IMR-90 (cell line): ENCODE results near the gene SORCS1. TPM values are rescaled to one million over a fixed set of nuclear protein-coding genes. Genes with fewer than 3 reads are reported as not detected.

Source experiments
- ATAC-seq: fragments of 200-7000 bp; cut with Tn5 transposase; 2 replicates; pipeline ENCODE4 v1.9.1; 2020; ENCODE audit warnings: low read depth, mild to moderate bottlenecking, moderate library complexity
- BruUV-seq: library from RNA; stranded (reverse); fragments of 400-500 nt; replicated peaks from 2 replicates; lab custom pipeline; 2021; lab: Mats Ljungman, UMichigan
- CTCF ChIA-PET: fragments of 300-600 bp; formaldehyde crosslinking; extraction: SDS; loops from one replicate; lab custom pipeline; 2021; ENCODE audit warnings: antibody characterized with exemption; lab: Yijun Ruan, JAX
- POLR2A ChIA-PET: fragments of 300-600 bp; sonication (Branson Sonifier 250); formaldehyde crosslinking; loops from one replicate; lab custom pipeline; 2022; ENCODE audit warnings: antibody characterized with exemption; ENCODE audit not compliant: unreplicated experiment; lab: Charles Lee
- DNase-seq: peaks from one replicate; pipeline ENCODE4 v3.0.0; 2013
- H2AFZ ChIP-seq: replicated peaks from 2 replicates; pipeline ENCODE3; 2013; ENCODE audit warnings: low read length, mild to moderate bottlenecking; ENCODE audit not compliant: poor library complexity
- H2AK5ac ChIP-seq: 2 replicates; pipeline ENCODE4 v1.6.1; 2013; ENCODE audit warnings: low read depth, low read length, inconsistent platforms
- H2AK9ac ChIP-seq: replicated peaks from 2 replicates; pipeline ENCODE3; 2013; ENCODE audit warnings: mild to moderate bottlenecking, low read depth, low read length, moderate library complexity; ENCODE audit not compliant: poor library complexity
- H2BK120ac ChIP-seq: 2 replicates; pipeline ENCODE4 v1.6.1; 2013; ENCODE audit warnings: low read depth, low read length, inconsistent platforms
- H2BK15ac ChIP-seq: 3 replicates; pipeline ENCODE4 v1.6.1; 2013; ENCODE audit warnings: low read depth, low read length, inconsistent platforms
- H2BK20ac ChIP-seq: 2 replicates; pipeline ENCODE4 v1.6.1; 2013; ENCODE audit warnings: low read depth, mild to moderate bottlenecking, inconsistent platforms, low read length, moderate library complexity
- H2BK5ac ChIP-seq: 2 replicates; pipeline ENCODE4 v1.6.1; 2013; ENCODE audit warnings: mild to moderate bottlenecking, low read depth, low read length, inconsistent platforms; ENCODE audit not compliant: poor library complexity, severe bottlenecking
- H3K14ac ChIP-seq: replicated peaks from 2 replicates; pipeline ENCODE4 v1.6.1; 2013; ENCODE audit warnings: low read depth, low read length, inconsistent platforms
- H3K18ac ChIP-seq: 2 replicates; pipeline ENCODE4 v1.6.1; 2013; ENCODE audit warnings: low read depth, low read length, control low read depth
- H3K23ac ChIP-seq: 2 replicates; pipeline ENCODE4 v1.6.1; 2013; ENCODE audit warnings: low read depth, low read length, inconsistent platforms
- H3K27ac ChIP-seq: 2 replicates; pipeline ENCODE4 v1.5.1; 2013; ENCODE audit warnings: mild to moderate bottlenecking, control low read depth, low read length; ENCODE audit not compliant: insufficient read depth
- H3K27me3 ChIP-seq: 2 replicates; pipeline ENCODE4 v1.6.1; 2013; ENCODE audit warnings: low read length; ENCODE audit not compliant: control insufficient read depth, insufficient read depth
- H3K36me3 ChIP-seq: 2 replicates; pipeline ENCODE4 v1.6.1; 2013; ENCODE audit warnings: low read length, mixed read lengths; ENCODE audit not compliant: control insufficient read depth, insufficient read depth
- H3K4ac ChIP-seq: 2 replicates; pipeline ENCODE4 v1.6.1; 2013; ENCODE audit warnings: low read depth, low read length, inconsistent platforms
- H3K4me1 ChIP-seq: 2 replicates; pipeline ENCODE4 v1.6.1; 2013; ENCODE audit warnings: low read length, mixed read lengths; ENCODE audit not compliant: control insufficient read depth, insufficient read depth
- H3K4me2 ChIP-seq: 2 replicates; pipeline ENCODE4 v1.6.1; 2013; ENCODE audit warnings: low read depth, mild to moderate bottlenecking, control low read depth, low read length, moderate library complexity
- H3K4me3 ChIP-seq: 2 replicates; pipeline ENCODE4 v1.5.1; 2013; ENCODE audit warnings: low read depth, mild to moderate bottlenecking, control low read depth, low read length, moderate library complexity; ENCODE audit not compliant: insufficient read depth
- H3K56ac ChIP-seq: 2 replicates; pipeline ENCODE4 v1.6.1; 2013; ENCODE audit warnings: low read length, inconsistent platforms; ENCODE audit not compliant: insufficient read depth; ENCODE audit errors: extremely low read depth
- H3K79me1 ChIP-seq, 2 experiments: 2 replicates each; pipeline ENCODE4 v1.6.1; 2013; ENCODE audit warnings: low read length in 2 of 2, inconsistent platforms in 1 of 2, low read depth in 1 of 2
- H3K9ac ChIP-seq: 2 replicates; pipeline ENCODE4 v1.6.1; 2013; ENCODE audit warnings: low read depth, low read length, control low read depth
- H3K9me1 ChIP-seq: 2 replicates; pipeline ENCODE4 v1.6.1; 2013; ENCODE audit warnings: low read length, inconsistent platforms; ENCODE audit not compliant: insufficient read depth
- H3K9me3 ChIP-seq: 2 replicates; pipeline ENCODE4 v1.6.1; 2013; ENCODE audit warnings: low read length; ENCODE audit not compliant: control insufficient read depth, insufficient read depth
- H4K20me1 ChIP-seq: 2 replicates; pipeline ENCODE4 v1.6.1; 2013; ENCODE audit warnings: low read length, inconsistent platforms; ENCODE audit not compliant: insufficient read depth
- H4K5ac ChIP-seq: 2 replicates; pipeline ENCODE4 v1.6.1; 2013; ENCODE audit warnings: mild to moderate bottlenecking, low read depth, low read length, control low read depth
- H4K8ac ChIP-seq, 2 experiments: 2 replicates each; pipeline ENCODE4 v1.6.1; 2013; ENCODE audit warnings: low read depth in 2 of 2, low read length in 2 of 2, control low read depth in 1 of 2, inconsistent platforms in 1 of 2
- H4K91ac ChIP-seq: 2 replicates; pipeline ENCODE4 v1.6.1; 2013; ENCODE audit warnings: low read depth, low read length, inconsistent platforms; ENCODE audit not compliant: insufficient read depth
- FOS ChIP-seq: fragments of 150-350 bp; IDR thresholded peaks from 2 replicates; pipeline ENCODE4 v1.6.1; 2016; ENCODE audit warnings: low read depth, low read length
- WGBS, 2 experiments: methylation state at CpG; one replicate each; pipeline versions ENCODE4 v1.1.5 to v1.1.7; 2013; ENCODE audit warnings: missing lambda C conversion rate in 2 of 2; ENCODE audit not compliant: insufficient read length in 1 of 2; ENCODE audit errors: extremely low coverage in 2 of 2; 5-methylcytosine and 5-hydroxymethylcytosine counted together
- dilution Hi-C: fragments of 300-500 bp; cut with HindIII; formaldehyde crosslinking; loops from one replicate; pipeline ENCODE4 v1.14.3; 2018; ENCODE audit warnings: low sequenced_read_pairs; ENCODE audit not compliant: unreplicated experiment
- in situ Hi-C: fragments of 300-500 bp; cut with MboI; formaldehyde crosslinking; loops from 3 replicates; pipeline ENCODE4 v1.14.3; 2019; ENCODE audit warnings: low sequenced_read_pairs, inconsistent platforms, mixed read lengths
- intact Hi-C: fragments of 100-400 bp; cut with micrococcal nuclease; formaldehyde crosslinking; loops from 2 replicates; pipeline ENCODE4 v1.10.0; 2022
- polyA plus RNA-seq, 3 experiments: library from polyadenylated mRNA; depleted of rRNA; stranded (reverse); fragments of >200 nt; gene quantifications; 2 replicates each; pipeline ENCODE4 v1.2.3, GENCODE V29; 2012; ENCODE audit warnings: low replicate concordance in 1 of 3
- total RNA-seq: library from RNA; depleted of rRNA; stranded (reverse); fragments of >200 nt; gene quantifications from 2 replicates; pipeline ENCODE4 v1.2.3, GENCODE V29; 2012

Gene SORCS1
- total and polyA plus RNA-seq, 2 of the 4 experiments (the other 2 are of a cell fraction), result under 0.01 TPM; not detected in 1

DNA sequence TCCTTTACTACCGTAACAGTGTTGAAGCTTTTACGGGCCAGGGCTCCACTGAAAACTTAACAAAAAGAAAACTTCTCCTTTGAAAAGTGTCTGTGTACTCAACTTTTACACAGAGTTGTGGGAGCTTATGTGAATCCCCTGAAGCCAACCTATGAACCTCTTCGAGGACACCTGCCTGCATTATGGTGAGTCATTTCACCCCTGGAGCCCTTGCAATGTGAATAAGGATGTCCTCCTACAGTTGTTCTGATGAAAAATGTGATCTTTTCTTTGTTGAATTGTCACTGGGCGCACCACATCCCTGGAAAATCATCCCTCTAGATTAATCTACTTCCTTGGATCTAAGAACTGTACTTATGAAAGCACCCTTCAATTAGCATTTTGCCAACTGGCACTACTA lies 93.2 kb downstream of the SORCS1 start:
- TF ChIP-seq FOS, result no peak
- H4K20me1 ChIP-seq, result no peaks in the 10 kb centered on the region
- H2BK120ac ChIP-seq, result no peak overlapping the region
- no peak overlapping the region for H4K8ac ChIP-seq
- no peaks in the 10 kb centered on the region for H3K9me1 ChIP-seq
- H2AFZ ChIP-seq, result no peak overlapping the region
- CTCF ChIA-PET, result no interaction called here
- no peak overlapping the region for H3K14ac ChIP-seq
- no peak for DNase-seq
- H3K27ac ChIP-seq, result no peak overlapping the region
- no peak overlapping the region for H2BK15ac ChIP-seq
- no peak overlapping the region for H3K4ac ChIP-seq
- no peaks in the 10 kb centered on the region for H3K79me1 ChIP-seq
- no CpG with 5 or more reads among the region's 4 CpGs for WGBS, 2 experiments
- H2BK5ac ChIP-seq, result no peak overlapping the region
- POLR2A ChIA-PET, result no interaction called here
- no peaks in the 10 kb centered on the region for H3K4me1 ChIP-seq
- H2AK9ac ChIP-seq, result no peak overlapping the region
- intact Hi-C loops, result no loop called here
- peaks cover 5% of the 10 kb centered on the region for H3K9me3 ChIP-seq
- no peak overlapping the region for H2BK20ac ChIP-seq
- H3K23ac ChIP-seq, result no peak overlapping the region
- dilution Hi-C loops, result no loop called here
- no peak overlapping the region for H4K91ac ChIP-seq
- H3K18ac ChIP-seq, result no peak overlapping the region
- no peak overlapping the region for H3K9ac ChIP-seq
- in situ Hi-C loops, result no loop called here
- H3K56ac ChIP-seq, result no peak overlapping the region
- H3K36me3 ChIP-seq, result no peaks in the 10 kb centered on the region
- H4K5ac ChIP-seq, result no peak overlapping the region
- H3K27me3 ChIP-seq, result no peaks in the 10 kb centered on the region
- BruUV-seq, result no TSS peak
- ATAC-seq, result no peak
- H2AK5ac ChIP-seq, result no peak overlapping the region
- H3K4me2 ChIP-seq, result no peak overlapping the region
- no peak overlapping the region for H3K4me3 ChIP-seq
